ENCODE measurements around the gene FAM168A.
"Not testable (repeated sequence)": the region's sequence is repeated elsewhere in the genome, so short reads cannot be mapped to it uniquely, and the experiment has no call there.

Gene FAM168A

GRCh38 chr11:73513707-73514106, 84.2 kb downstream of the FAM168A start:
- no peak for DNase-seq

- DNase-seq: no peak
These were observed 87.0 kb downstream of the FAM168A start for GRCh38 chr11:73510877-73511276.

GRCh38 chr11:73510106-73510505, 87.8 kb downstream of the FAM168A start:
- no peak for DNase-seq

GRCh38 chr11:73509188-73509587, 88.7 kb downstream of the FAM168A start:
- DNase-seq: no peak

GRCh38 chr11:73508243-73509176, 89.4 kb downstream of the FAM168A start:
- DNase-seq: no peak

- DNase-seq: no peak
These were observed 90.8 kb downstream of the FAM168A start for GRCh38 chr11:73507086-73507485.

- no peak for DNase-seq
These were observed 91.9 kb downstream of the FAM168A start for GRCh38 chr11:73506038-73506437.

- no peak for DNase-seq
These were observed 99.6 kb downstream of the FAM168A start for GRCh38 chr11:73498343-73498742.

GRCh38 chr11:73496134-73496533, 101.8 kb downstream of the FAM168A start:
- DNase-seq: no peak

GRCh38 chr11:73495731-73496130, 102.2 kb downstream of the FAM168A start:
- DNase-seq: no peak

- no peak for DNase-seq
These were observed 103.8 kb downstream of the FAM168A start for GRCh38 chr11:73493956-73494598.

GRCh38 chr11:73481626-73482025, 116.3 kb downstream of the FAM168A start:
- no peak for DNase-seq

GRCh38 chr11:73480677-73481076, 117.2 kb downstream of the FAM168A start:
- DNase-seq: no peak

GRCh38 chr11:73478737-73479347, 119.1 kb downstream of the FAM168A start:
- DNase-seq: no peak

GRCh38 chr11:73477518-73477917, 120.4 kb downstream of the FAM168A start:
- DNase-seq: no peak

GRCh38 chr11:73475549-73476095, 122.3 kb downstream of the FAM168A start:
- DNase-seq: no peak

- DNase-seq: no peak
These were observed 124.7 kb downstream of the FAM168A start for GRCh38 chr11:73473252-73473651.

- DNase-seq: not testable (repeated sequence)
These were observed 127.8 kb downstream of the FAM168A start for GRCh38 chr11:73470036-73470612.

- no peak for DNase-seq
These were observed 128.5 kb downstream of the FAM168A start for GRCh38 chr11:73469401-73469800.

- no peak for DNase-seq
These were observed 129.2 kb downstream of the FAM168A start for GRCh38 chr11:73468590-73469161.

- DNase-seq: no peak
These were observed 130.4 kb downstream of the FAM168A start for GRCh38 chr11:73467505-73467904.

- DNase-seq: no peak
These were observed 131.3 kb downstream of the FAM168A start for GRCh38 chr11:73466643-73467042.

- DNase-seq: no peak
These were observed 132.0 kb downstream of the FAM168A start for GRCh38 chr11:73465871-73466270.

Measured in stimulated activated CD4-positive, alpha-beta T cell treated with anti-CD3 and anti-CD28 coated beads, Interleukin-2, amount 100 ng/mL, for 24 hours (primary cell).